ENCODE results near the gene ZNF823.

The ZNF823 gene

GRCh38 chr19:11738746-11739620, at the start of gene ZNF823 (continued):
- TF ChIP-seq ZNF248 (tag by site-specific recombination; IDR thresholded peaks at IDR 0.05) (no peak), ZNF555 (tag by site-specific recombination; conservative IDR thresholded peaks at IDR 0.05) (no peak), ZNF146 (tag by site-specific recombination; IDR thresholded peaks at IDR 0.05) (no peak), ZNF449 (tag by site-specific recombination; IDR thresholded peaks at IDR 0.05) (no peak), ZNF664 (tag by site-specific recombination; IDR thresholded peaks at IDR 0.05) (no peak), ZNF266 (tag by site-specific recombination; IDR thresholded peaks at IDR 0.05; ENCODE audit: low read depth) (no peak), ZSCAN5A (tag by site-specific recombination; IDR thresholded peaks at IDR 0.05) (no peak), ZNF221 (tag by site-specific recombination; IDR thresholded peaks at IDR 0.05; ENCODE audit: borderline replicate concordance) (no peak), PRDM2 (tag by site-specific recombination; IDR thresholded peaks at IDR 0.05; ENCODE audit: borderline replicate concordance) (no peak), ZNF623 (tag by site-specific recombination; IDR thresholded peaks at IDR 0.05) (no peak), INSM2 (tag by site-specific recombination; IDR thresholded peaks at IDR 0.05) (no peak), GFI1B (tag by site-specific recombination; IDR thresholded peaks at IDR 0.05) (no peak), ZBTB21 (tag by site-specific recombination; IDR thresholded peaks at IDR 0.05) (peak; percentile 20; the same call in 1 of the 2 replicates), KLF1 (tag by site-specific recombination; IDR thresholded peaks at IDR 0.05) (peak; percentile 43), ZNF707 (tag by site-specific recombination; IDR thresholded peaks at IDR 0.05) (no peak), KLF8 (tag by site-specific recombination; IDR thresholded peaks at IDR 0.05) (0 out of 2 replicates have a peak, but pooled peaks have one; percentile 79), ZNF2 (tag by site-specific recombination; IDR thresholded peaks at IDR 0.05) (0 out of 2 replicates have a peak, but pooled peaks have one; percentile 16), ZNF280D (tag by site-specific recombination; IDR thresholded peaks at IDR 0.05) (no peak), ZNF529 (tag by site-specific recombination; IDR thresholded peaks at IDR 0.05; ENCODE audit: insufficient replicate concordance) (no peak), ZNF311 (tag by site-specific recombination; IDR thresholded peaks at IDR 0.05; ENCODE audit: borderline replicate concordance) (no peak)

All from HEK293 (cell line).